Ureter (tissue), 1 donor: ENCODE data around the gene PIGK. TPM values are rescaled to one million over a fixed set of nuclear protein-coding genes. Genes with fewer than 3 reads are reported as not detected.
A peak's percentile ranks its signal among the peaks of the same experiment; 100 is the strongest.
"Not testable (repeated sequence)": the region's sequence is repeated elsewhere in the genome, so short reads cannot be mapped to it uniquely, and the experiment has no call there.

Experiments used
- DNase-seq: peaks from one replicate; pipeline ENCODE4 v3.0.0-alpha.2; 2020; ENCODE audit warnings: low spot score
- total RNA-seq: library from RNA; stranded (reverse); gene quantifications from one replicate; pipeline ENCODE4 v1.2.4, GENCODE V29; 2023
- donor health status: DM: yes; HTN: yes; CAD: no.

PIGK gene
- total RNA-seq: 29.5 TPM

DNA sequence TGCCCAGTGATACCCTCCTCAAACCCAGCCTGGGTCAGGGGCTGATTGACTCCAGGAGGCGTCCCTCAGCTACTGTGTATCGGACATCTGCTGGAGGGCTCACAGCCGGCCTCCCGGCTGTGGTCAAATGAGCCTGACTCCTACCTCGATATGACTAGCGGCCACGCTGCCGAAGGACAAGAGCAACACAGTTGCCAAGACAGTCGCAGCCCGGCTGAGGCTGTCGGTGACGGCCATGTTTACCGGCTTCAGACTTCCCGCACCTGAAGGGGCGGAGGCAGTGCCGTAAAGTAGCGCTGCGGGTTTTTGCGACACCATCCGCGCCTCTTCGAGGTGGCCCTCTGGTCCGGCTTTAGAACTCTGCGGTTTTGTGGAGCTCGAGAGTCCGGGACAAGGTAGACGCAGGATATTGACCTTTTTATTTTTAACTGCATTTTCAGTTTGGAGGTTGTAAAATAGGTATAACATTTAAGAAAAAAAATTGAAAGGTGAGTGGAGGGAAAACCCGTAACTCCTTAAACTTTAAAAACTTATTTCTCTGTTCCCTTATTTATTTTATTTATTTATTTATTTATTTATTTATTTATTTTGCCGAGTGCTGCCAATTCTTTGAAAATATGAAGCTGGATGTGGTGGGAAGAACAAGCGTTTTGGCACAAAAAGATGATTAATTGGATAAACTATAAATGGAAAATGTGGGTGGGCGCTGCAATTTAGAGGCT, at the start of gene PIGK:
Gene PIGK (minus strand): TSS at position 265 of the 722 bp plus-strand sequence. CDS start 28 bp downstream, at position 237.
- peak; percentile 90 for DNase-seq

- no peak for DNase-seq
Measured at GRCh38 chr1:77267035-77267434, 47.8 kb upstream of the PIGK start.

DNA sequence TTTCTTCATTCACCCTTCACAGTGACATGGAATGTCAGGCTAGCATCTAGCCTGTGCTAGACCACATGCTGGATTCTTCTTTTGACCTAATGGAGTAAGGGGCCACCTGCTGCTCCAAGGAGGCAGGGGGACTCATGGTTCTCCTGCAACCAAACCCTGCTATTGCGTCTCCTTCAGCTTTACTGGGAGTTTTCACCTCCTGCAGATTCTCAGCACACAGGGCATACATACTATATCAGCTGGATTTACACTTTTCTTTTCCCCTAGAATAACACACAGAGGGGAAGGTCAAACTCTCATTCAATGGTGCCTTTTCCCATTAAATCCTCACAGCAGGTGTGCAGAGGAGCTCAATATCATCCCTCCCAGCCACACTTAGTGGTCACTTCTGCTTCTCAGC, 46.0 kb upstream of the PIGK start:
- DNase-seq: no peak

DNA sequence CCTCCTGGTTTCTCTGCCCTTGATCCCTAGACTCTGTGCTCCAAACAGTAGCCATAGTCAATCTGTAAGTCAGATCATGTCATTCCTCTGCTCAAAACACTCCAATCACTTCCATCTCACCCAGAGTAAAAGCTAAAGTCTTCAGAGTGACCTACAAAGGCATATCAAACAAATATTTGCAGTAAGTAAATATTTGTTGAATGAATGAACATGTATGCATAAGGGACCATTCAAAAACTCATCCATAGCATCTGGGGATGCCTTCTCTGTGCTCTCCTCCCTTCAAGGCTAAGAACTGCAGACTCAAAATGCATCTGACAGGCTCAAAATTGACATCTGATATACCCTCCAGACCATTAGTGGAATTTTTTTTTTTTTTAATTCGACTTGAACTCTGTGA, 44.5 kb upstream of the PIGK start:
- no peak for DNase-seq

- DNase-seq: no peak
Measured at GRCh38 chr1:77253211-77253610, 34.0 kb upstream of the PIGK start.

- no peak for DNase-seq
Measured at GRCh38 chr1:77250126-77250525, 30.9 kb upstream of the PIGK start.

DNA sequence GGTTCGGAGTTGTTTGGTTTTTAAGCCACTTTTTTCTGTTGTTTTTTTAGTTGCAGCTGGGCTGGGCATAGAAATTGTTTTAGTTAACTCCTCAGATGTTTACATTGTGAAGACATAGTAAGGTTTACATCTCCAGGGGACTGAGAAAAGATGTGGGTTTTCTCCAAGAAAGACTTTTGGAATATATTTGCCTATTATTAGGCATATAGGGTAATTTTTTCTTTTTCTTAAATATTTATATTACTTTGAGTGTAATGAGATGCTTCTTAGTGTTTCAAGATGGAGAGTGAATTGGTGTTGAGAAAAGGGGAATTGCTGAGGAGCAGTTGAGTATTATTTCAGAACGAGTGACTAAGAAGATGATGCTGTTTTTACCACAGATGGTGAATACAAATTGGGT, 26.6 kb upstream of the PIGK start:
- no peak for DNase-seq

DNA sequence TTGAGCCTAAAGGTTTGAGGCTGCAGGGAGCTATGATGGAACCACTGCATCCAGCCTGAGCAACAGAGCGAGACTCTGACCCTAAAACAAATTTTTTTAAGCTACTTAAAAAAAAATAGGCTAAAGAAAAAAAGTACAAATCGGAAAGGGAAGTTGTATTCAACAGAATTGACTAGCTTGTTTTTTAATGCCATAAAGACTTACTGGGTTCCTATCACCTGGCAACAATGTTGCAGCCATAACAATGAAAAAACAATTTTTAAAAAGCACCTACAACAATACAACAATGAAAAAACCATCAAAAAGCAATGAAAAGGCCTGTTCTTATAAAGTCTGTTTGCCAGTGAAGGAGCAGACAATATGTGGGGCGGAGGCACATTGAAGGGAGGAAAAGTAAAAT, 20.1 kb upstream of the PIGK start:
- DNase-seq: no peak

GRCh38 chr1:77238462-77238861, 19.2 kb upstream of the PIGK start:
- no peak for DNase-seq

- no peak for DNase-seq
Measured at GRCh38 chr1:77234943-77235342, 15.7 kb upstream of the PIGK start.

GRCh38 chr1:77234096-77234495, 14.9 kb upstream of the PIGK start:
- DNase-seq: no peak

- no peak for DNase-seq
Measured at GRCh38 chr1:77232829-77233228, 13.6 kb upstream of the PIGK start.

DNA sequence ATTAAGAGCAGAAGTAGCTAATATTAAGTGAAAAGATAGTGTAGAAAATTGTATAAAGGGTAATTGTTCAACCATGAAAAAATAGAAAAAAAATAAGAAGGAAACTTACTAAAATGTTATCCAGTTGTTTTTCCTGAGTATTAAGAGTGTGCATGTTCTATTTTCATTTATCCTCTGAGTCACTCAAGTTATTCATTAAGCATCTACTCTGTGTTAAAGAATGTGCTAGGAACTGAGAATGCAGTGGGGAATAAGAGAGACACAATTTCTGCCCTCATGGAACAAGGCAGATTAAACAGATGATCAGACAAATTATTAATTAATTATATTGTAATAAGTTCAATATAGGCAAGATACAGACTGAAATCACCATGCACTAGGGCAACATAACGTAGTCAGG, 10.8 kb upstream of the PIGK start:
- DNase-seq: no peak

DNA sequence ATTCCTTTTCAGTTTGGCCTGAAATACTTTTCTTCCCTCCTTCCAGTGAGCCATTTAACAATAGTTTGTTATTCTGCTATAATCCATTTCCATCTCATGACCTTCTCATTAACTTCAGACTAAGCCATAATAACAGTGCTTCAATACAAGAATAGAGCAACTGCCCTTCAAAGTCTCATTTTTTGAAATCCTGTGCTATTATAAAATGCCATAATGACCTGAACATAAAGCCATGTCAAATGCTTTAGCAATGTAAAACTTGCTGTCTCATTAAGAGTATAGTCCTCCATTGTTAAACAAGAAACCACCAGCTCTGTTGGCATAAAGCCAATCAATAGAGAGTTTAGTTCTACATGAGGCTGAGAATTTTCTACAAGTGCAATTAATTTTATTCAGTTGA, 9.6 kb upstream of the PIGK start:
- no peak for DNase-seq

GRCh38 chr1:77227381-77227780, 8.2 kb upstream of the PIGK start:
- no peak for DNase-seq

GRCh38 chr1:77222496-77222895, 3.3 kb upstream of the PIGK start:
- DNase-seq: no peak

GRCh38 chr1:77220687-77221463, 1.6 kb upstream of the PIGK start:
- DNase-seq: no peak

- no peak for DNase-seq
Measured at GRCh38 chr1:77218477-77219165, 609 bp downstream of the PIGK start.

DNA sequence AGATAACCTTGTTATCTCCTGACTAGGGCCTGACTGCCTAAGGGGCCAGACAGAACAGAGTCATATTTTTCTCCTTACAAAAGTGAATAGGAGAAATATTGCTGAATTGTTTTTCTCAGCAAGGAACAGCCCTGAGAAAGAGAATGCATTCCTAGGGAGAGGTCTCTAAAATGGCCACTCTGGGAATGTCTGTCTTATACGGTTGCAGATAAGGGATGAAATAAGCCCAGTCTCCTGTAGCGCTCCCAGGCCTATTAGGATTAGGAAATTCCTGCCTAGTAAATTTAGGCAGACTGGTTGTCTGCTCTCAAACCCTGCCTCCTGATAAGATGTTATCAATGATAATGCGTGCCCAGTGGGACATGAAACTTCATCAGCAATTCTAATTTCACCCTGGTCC, 15.2 kb downstream of the PIGK start:
- DNase-seq: not testable (repeated sequence)

DNA sequence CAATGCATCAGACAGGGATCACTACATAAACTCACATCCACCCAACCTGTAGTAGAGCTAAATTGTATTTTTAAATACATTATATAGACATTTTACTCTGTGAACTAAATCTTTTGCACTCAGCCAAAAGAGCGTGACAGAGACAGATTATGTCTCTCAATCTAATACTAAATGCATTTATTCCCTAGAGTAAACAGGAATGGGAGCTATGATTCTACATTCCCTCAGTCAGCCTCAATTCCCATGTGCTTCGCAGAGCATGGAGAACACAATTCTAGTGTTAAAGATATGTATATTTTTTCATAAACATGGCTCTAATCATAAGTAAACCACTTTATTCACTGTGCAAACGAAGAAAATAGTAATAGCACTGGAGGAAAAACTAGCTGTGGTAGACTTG, 16.5 kb downstream of the PIGK start:
- no peak for DNase-seq

GRCh38 chr1:77200806-77201205, 18.4 kb downstream of the PIGK start:
- DNase-seq: no peak

DNA sequence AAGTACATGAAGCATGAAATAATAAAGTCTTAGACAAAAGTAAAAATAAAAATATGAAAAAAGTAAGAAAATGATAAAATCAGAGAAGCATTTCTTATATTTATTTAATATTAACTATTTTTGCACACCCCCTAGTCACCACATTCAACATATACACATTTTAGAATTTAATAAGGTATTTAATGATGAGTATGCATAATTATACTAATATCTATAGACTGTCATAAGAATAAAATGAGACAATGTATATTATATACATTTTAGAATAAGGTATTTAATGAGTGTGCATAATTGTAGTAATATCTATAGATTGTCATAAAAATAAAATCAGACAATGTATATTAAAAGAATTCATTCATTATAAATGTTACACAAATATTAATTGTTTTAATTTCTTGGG, 18.9 kb downstream of the PIGK start:
- DNase-seq: no peak

GRCh38 chr1:77197351-77197750, 21.9 kb downstream of the PIGK start:
- DNase-seq: no peak
